Natural killer cell (primary cell): ENCODE results near the gene EPHA6. TPM values are rescaled to one million over a fixed set of nuclear protein-coding genes. Genes with fewer than 3 reads are reported as not detected.

ENCODE experiments used
- ATAC-seq, 3 donors: fragments of 150-1000 bp in 2 of 3; fragments of 200-7000 bp in 1 of 3; cut with Tn5 transposase; 1 replicate in 1 of 3; 2 replicates in 2 of 3; pipeline ENCODE4 v1.10.0; 2021; ENCODE audit warnings: mild to moderate bottlenecking in 2 of 3, moderate library complexity in 2 of 3
- DNase-seq, 2 donors: peaks; one replicate each; pipeline versions ENCODE4 v3.0.0 to v3.0.0-alpha.2; 2013 to 2021; ENCODE audit warnings: mixed read lengths in 1 of 2
- H3K27ac ChIP-seq: one replicate; pipeline ENCODE4 v1.5.1; 2013; ENCODE audit warnings: mild to moderate bottlenecking, low read length
- H3K27me3 ChIP-seq: one replicate; pipeline ENCODE4 v1.6.1; 2013; ENCODE audit warnings: low read length; ENCODE audit not compliant: control insufficient read depth, insufficient read depth
- H3K36me3 ChIP-seq: one replicate; pipeline ENCODE4 v1.6.1; 2013; ENCODE audit warnings: low read length; ENCODE audit not compliant: control insufficient read depth, insufficient read depth
- H3K4me1 ChIP-seq: one replicate; pipeline ENCODE4 v1.6.1; 2013; ENCODE audit warnings: low read length; ENCODE audit not compliant: control insufficient read depth, insufficient read depth
- H3K4me3 ChIP-seq: one replicate; pipeline ENCODE4 v1.5.1; 2013; ENCODE audit warnings: low read length
- H3K9me3 ChIP-seq: one replicate; pipeline ENCODE4 v1.6.1; 2013; ENCODE audit warnings: low read length; ENCODE audit not compliant: control insufficient read depth, insufficient read depth
- H3K27ac Mint-ChIP-seq, 2 donors: one replicate each; pipeline ENCODE4 v1.8.0; 2022; ENCODE audit warnings: mild to moderate bottlenecking in 2 of 2, mixed read lengths in 2 of 2, moderate library complexity in 1 of 2
- H3K27me3 Mint-ChIP-seq, 2 donors: one replicate each; pipeline ENCODE4 v1.8.0; 2022; ENCODE audit warnings: low read depth in 2 of 2, mixed read lengths in 2 of 2
- H3K36me3 Mint-ChIP-seq: one replicate; pipeline ENCODE4 v1.8.0; 2022; ENCODE audit warnings: mixed read lengths
- H3K4me1 Mint-ChIP-seq, 2 donors: one replicate each; pipeline ENCODE4 v1.8.0; 2022; ENCODE audit warnings: mixed read lengths in 2 of 2
- H3K4me3 Mint-ChIP-seq: one replicate; pipeline ENCODE4 v1.8.0; 2022; ENCODE audit warnings: mild to moderate bottlenecking, moderate library complexity, mixed read lengths
- H3K9me3 Mint-ChIP-seq, 2 donors: one replicate each; pipeline ENCODE4 v1.8.0; 2022; ENCODE audit warnings: mixed read lengths in 2 of 2
- CTCF ChIP-seq: fragments of 200-600 bp; IDR thresholded peaks from one replicate; pipeline ENCODE4 v1.8.0; 2022; ENCODE audit warnings: antibody characterized with exemption
- WGBS: methylation state at CpG from one replicate; pipeline ENCODE4 v1.1.7; 2013; ENCODE audit warnings: missing lambda C conversion rate; ENCODE audit not compliant: insufficient coverage; 5-methylcytosine and 5-hydroxymethylcytosine counted together
- intact Hi-C: fragments of 100-400 bp; cut with micrococcal nuclease; formaldehyde crosslinking; loops from one replicate; pipeline ENCODE4 v1.14.2; 2022
- total RNA-seq, 4 donors: library from RNA; stranded (reverse); fragments of 120-200 nt in 1 of 4; gene quantifications; one replicate each; pipeline versions ENCODE4 v1.2.3 to v1.2.4, GENCODE V29; 2013 to 2022

EPHA6 gene
- total RNA-seq, result not detected
- total RNA-seq (2013), result not detected

- H3K4me3 Mint-ChIP-seq, result peak within 1 kb of the TSS; percentile 40
- H3K27me3 Mint-ChIP-seq, result peaks cover 16 to 24% of the 10 kb centered on the region in 2 donors
- peaks cover 0 to 5% of the 10 kb centered on the region in 2 donors for H3K4me1 Mint-ChIP-seq
- no peak for DNase-seq
- Histone ChIP-seq H3K9me3 (no peaks in the 10 kb centered on the region), H3K36me3 (no peaks in the 10 kb centered on the region), H3K4me3 (no peak within 1 kb of the TSS), H3K27ac (no peak within 1 kb of the TSS), H3K4me1 (peaks cover 7% of the 10 kb centered on the region), H3K27me3 (peaks cover 12% of the 10 kb centered on the region)
- no peaks in the 10 kb centered on the region for H3K36me3 Mint-ChIP-seq
- no peak within 1 kb of the TSS for H3K27ac Mint-ChIP-seq
- WGBS, result 2% methylated on average over 79 of the region's 83 CpGs
- peaks cover 0 to 7% of the 10 kb centered on the region in 2 donors for H3K9me3 Mint-ChIP-seq
- intact Hi-C loops, result no loop called here
- no peak for TF ChIP-seq CTCF
- no peak for ATAC-seq
Observed at GRCh38 chr3:96813820-96814650, at the start of gene EPHA6. EPHA6 (plus strand) TSS chr3:96814594.

- Mint-ChIP-seq H3K27me3 (no peaks in the 10 kb centered on the region), H3K36me3 (peaks cover 12% of the 10 kb centered on the region), H3K27ac (no peak overlapping the region), H3K4me3 (no peak overlapping the region), H3K4me1 (no peaks in the 10 kb centered on the region), H3K9me3 (peaks cover 21 to 34% of the 10 kb centered on the region in 2 donors)
- intact Hi-C loops, result no loop called here
- H3K27ac ChIP-seq, result no peak overlapping the region
- H3K4me1 ChIP-seq, result no peaks in the 10 kb centered on the region
- no peaks in the 10 kb centered on the region for H3K36me3 ChIP-seq
- ATAC-seq (no peak), DNase-seq (no peak)
- H3K9me3 ChIP-seq, result peaks cover 3% of the 10 kb centered on the region
- no peaks in the 10 kb centered on the region for H3K27me3 ChIP-seq
- WGBS, result 70% methylated on average over 43 of the region's 43 CpGs
- no peak overlapping the region for H3K4me3 ChIP-seq
- no peak for TF ChIP-seq CTCF
Observed at GRCh38 chr3:96776818-96777217, 37.6 kb upstream of the EPHA6 start.

GRCh38 chr3:96779810-96780209 is 34.6 kb upstream of the EPHA6 start:
- Histone ChIP-seq H3K27me3 (no peaks in the 10 kb centered on the region), H3K9me3 (peaks cover 3% of the 10 kb centered on the region), H3K4me3 (no peak overlapping the region), H3K27ac (no peak overlapping the region), H3K4me1 (no peaks in the 10 kb centered on the region), H3K36me3 (no peaks in the 10 kb centered on the region)
- Mint-ChIP-seq H3K9me3 (peaks cover 8 to 24% of the 10 kb centered on the region in 2 donors), H3K4me3 (no peak overlapping the region), H3K36me3 (no peaks in the 10 kb centered on the region), H3K27me3 (no peaks in the 10 kb centered on the region), H3K27ac (no peak overlapping the region), H3K4me1 (no peaks in the 10 kb centered on the region)
- TF ChIP-seq CTCF, result no peak
- ATAC-seq, result no peak
- 86% methylated on average over 6 of the region's 6 CpGs for WGBS
- intact Hi-C loops, result no loop called here
- no peak for DNase-seq
